HG03280 (cell line): ENCODE data around the gene ACE.

Source experiments
- ATAC-seq: cut with Tn5 transposase; IDR thresholded peaks from one replicate; pipeline ENCODE4 v1.9.1; 2021; ENCODE audit warnings: mild to moderate bottlenecking, moderate library complexity; ENCODE audit not compliant: unreplicated experiment

Gene ACE

DNA sequence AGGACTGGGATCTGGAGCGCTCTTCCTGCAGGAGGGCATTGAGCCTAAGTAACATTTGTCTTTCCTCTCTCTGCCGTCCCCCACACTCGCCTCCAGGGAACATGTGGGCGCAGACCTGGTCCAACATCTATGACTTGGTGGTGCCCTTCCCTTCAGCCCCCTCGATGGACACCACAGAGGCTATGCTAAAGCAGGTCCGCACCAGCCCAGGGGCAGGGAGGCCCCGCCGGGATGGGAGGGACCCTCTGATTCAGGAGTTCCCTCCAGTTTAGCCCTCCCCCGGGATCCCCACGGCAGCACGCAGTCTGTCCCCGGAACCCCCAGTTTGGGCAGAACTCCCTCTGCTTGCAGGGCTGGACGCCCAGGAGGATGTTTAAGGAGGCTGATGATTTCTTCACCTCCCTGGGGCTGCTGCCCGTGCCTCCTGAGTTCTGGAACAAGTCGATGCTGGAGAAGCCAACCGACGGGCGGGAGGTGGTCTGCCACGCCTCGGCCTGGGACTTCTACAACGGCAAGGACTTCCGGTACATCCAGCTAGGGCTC lies 14.1 kb downstream of the ACE start:
- no peak for ATAC-seq

GRCh38 chr17:63491413-63491812 lies 14.6 kb downstream of the ACE start:
- ATAC-seq = no peak

DNA sequence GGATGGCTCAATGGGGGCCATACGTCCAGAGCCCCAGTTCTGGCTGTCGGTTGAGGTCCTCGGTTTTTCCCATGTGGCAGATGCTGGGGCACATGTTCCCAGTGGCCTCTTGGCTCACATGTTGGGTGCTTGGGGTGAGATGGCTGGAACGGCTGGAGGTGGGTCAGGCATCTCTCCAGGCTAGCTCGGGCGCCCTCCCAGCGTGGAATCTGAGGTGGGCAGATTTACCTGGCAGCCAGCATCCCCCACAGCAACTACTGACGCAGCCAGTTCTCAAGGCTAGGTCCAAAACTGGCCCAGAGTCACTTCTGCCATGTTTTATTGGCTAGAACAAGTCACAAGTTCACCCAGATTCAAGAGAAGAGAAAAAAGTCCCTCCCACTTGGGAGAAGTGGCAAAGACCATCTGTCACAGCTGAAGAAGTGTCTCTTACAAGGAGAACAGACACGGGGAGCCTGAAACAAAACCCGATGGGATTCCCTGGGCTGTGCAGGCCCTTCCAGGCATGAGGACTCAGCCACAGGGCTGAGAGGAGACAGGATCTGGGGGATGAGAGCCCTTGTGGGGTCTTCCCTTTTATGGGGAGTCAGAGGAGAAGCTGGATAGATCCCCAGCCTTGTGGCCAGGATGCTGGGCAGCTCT lies 15.2 kb downstream of the ACE start:
- ATAC-seq = no peak

GRCh38 chr17:63492940-63493339 lies 16.1 kb downstream of the ACE start:
- ATAC-seq = no peak

- ATAC-seq = no peak
Measured at GRCh38 chr17:63493411-63493810, 16.6 kb downstream of the ACE start.

- ATAC-seq = no peak
Measured at GRCh38 chr17:63494300-63494928, 17.6 kb downstream of the ACE start.

DNA sequence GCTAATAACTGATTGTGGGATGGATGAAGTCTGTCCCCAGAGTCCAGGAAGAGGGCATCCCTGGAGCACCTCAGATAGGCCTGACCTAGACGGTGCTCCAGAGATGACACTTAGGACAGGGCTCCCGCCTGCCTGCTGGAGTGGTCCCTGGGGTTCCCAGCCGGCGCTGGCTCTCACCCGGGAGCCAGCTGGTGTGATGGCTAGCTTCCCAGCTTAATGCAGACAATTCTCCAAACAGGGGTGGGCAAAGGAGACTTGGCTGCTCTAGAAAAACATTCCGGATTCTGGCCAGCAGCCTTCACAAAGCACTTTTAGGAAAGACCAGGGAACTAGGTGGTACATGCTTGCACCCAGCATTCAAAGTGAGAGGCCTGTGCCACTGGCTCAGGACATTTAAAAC lies 18.6 kb downstream of the ACE start:
- no peak for ATAC-seq

DNA sequence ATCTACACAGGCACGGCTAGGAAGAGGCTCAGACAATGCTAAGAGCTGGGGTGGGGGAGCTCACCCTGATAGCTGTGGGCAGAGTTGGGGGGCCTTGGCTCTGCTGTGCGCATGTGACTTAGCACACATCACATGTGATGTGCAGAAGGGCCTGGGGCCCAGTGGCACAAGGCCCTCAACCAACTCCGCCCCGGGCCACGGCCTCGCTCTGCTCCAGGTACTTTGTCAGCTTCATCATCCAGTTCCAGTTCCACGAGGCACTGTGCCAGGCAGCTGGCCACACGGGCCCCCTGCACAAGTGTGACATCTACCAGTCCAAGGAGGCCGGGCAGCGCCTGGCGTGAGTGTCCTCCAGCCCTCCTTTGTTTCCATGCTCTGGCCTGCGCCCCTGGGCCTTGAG lies 19.3 kb downstream of the ACE start:
- ATAC-seq = no peak

DNA sequence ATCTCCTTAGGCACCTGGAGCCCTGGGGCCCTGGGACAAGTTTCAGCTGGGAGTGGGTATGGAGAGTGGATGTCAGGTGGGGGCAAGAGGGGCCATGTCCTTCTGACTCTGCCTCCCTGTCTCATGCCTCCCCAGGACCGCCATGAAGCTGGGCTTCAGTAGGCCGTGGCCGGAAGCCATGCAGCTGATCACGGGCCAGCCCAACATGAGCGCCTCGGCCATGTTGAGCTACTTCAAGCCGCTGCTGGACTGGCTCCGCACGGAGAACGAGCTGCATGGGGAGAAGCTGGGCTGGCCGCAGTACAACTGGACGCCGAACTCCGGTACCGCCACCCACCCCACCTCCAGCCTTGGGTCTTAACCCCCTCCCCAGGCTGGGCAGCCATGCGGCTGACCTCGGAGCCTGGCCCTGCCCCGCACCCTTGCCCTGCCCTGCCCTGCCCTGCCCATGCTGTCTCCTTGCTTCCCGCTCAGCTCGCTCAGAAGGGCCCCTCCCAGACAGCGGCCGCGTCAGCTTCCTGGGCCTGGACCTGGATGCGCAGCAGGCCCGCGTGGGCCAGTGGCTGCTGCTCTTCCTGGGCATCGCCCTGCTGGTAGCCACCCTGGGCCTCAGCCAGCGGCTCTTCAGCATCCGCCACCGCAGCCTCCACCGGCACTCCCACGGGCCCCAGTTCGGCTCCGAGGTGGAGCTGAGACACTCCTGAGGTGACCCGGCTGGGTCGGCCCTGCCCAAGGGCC lies 20.0 kb downstream of the ACE start:
- ATAC-seq = no peak

DNA sequence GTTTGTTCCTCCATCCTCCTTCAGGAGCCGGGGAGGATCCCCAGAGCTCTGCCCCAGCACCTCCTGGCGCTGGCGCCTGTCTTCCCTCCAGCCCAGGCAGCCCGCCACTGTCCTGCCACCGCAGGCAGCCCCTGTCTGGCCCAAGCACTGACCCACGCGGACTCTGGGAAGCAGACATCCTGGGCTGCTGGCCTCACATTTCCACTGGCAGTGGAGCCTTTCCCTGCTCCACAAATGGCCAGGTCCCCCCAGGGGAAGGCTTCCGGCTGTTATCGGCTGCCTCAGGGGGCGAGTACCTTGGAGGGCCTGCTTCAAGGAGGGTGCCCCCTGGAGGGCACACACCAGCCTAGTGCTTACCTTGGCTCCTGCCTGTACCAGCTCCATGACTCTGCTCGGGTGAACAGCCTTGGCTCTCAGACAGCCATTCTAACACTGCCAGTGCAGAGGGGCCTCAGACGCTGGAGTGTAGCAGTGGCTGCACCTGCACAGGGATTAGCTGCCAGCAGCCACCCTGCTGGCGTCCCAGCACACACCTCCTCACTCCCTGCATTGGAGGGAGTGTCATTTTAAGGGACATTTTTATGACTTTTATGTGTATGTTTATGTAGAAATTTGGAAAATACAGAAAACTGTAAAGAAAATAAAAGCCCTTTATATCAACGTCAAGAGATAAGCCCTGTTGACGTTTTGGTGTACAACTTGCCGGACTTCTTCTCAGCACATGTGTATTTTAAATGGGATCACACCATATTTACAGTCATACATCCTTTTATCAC lies 21.0 kb downstream of the ACE start:
- no peak for ATAC-seq

DNA sequence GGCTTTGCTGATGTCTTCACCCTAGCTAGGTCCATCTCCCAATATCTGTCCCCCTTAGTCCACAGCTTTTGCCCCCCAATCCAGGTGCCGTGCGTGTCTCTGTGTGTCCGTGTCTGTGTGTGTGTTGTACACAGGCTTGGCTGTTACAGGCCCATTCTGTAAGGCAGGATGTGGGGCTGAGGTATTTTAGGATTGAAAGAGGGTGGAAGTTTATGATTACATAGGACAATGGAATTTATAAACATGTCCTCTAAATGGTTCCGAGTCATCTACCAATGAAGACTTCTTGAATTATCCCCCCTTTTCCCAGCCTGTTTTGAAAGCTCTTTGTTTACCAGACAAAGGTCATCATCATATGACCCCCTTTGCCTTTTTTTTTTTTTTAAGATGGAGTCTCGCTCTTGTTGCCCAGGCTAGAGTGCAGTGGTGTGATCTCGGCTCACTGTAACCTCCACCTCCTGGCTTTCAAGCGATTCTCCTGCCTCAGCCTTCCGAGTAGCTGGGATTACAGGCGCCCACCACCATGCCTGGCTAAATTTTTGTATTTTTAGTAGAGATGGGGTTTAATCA lies 21.9 kb downstream of the ACE start:
- ATAC-seq = no peak

GRCh38 chr17:63500543-63501390 lies 23.9 kb downstream of the ACE start:
- ATAC-seq = no peak

- no peak for ATAC-seq
Measured at GRCh38 chr17:63503341-63503705, 26.5 kb downstream of the ACE start.

DNA sequence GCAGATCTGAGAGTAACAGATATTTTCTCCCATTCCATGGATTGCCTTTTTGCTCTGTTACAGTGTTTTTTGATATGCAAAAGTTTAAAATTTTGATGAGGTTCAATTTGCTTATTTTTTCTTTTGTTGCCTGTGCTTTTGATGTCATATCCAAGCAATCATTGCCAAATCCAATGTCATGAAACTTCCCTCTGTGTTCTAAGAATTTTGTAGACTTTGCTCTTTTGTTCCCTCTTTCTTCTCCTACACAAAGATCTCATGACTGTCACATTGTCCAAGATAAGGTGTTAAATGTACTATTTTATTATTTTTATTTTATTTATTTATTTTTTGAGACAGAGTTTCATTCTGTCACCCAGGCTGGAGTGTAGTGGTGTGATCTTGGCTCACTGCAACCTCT lies 27.4 kb downstream of the ACE start:
- ATAC-seq = no peak

DNA sequence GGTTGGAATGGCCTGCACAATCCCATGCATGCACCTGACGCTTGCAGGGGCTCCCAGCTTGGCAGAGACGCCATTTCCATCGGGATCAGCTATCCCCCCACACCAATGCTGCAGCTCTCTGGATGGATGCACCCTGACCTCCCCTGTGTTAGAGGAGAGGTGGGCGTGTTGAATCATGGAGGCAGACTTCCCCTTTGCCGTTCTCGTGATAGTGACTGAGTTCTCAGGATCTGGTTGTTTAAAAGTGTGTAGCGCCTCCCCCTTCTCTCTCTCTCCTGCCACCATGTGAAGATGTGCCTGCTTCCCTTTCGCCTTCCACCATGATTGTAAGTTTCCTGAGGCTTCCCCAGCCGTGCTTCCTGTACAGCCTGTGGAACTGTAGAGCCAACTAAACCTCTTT lies 28.5 kb downstream of the ACE start:
- ATAC-seq = no peak

- ATAC-seq = no peak
Measured at GRCh38 chr17:63506627-63507026, 29.8 kb downstream of the ACE start.

GRCh38 chr17:63511331-63511730 lies 34.5 kb downstream of the ACE start:
- no peak for ATAC-seq

GRCh38 chr17:63512388-63512787 lies 35.5 kb downstream of the ACE start:
- no peak for ATAC-seq

DNA sequence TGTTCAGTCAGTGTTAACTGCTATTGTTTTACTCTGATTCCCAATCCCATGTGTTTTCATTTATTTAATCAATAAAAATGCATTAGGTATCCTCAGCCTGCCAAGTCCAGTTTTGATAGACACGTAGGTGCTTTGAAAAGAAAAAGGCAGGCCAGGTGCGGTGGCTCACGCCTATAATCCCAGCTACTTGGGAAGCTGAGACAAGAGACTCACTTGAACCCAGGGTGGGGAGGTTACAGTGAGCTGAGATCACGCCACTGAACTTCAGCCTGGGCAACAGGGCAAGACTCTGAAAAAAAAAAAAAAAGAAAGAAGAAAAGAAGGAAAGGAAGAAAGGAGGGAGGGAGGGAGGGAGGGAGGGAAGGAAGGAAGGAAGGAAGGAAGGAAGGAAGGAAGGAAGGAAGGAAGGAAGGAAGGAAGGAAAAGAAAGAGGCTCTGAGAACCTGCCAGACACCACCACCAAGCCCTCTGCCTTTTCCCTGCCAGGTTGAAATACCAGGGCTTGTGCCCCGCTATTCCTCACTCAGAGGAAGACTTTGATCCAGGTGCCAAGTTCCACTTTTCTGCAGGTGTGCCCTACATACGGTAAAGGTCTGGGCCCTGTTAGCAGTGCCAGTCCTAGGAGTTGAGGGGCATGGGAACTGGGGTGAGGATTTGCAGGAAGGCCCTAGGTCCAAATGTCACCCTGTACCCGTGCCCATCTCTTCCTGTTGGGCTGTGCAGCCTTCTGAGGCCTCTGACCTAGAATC lies 36.2 kb downstream of the ACE start:
- ATAC-seq = no peak
